Measurements from ENCODE around the gene UNC13B. TPM values are rescaled to one million over a fixed set of nuclear protein-coding genes. Genes with fewer than 3 reads are reported as not detected.

Gene UNC13B
- total RNA-seq, 1 experiment from 2014 or later, result 48.2 TPM

- Histone ChIP-seq H3K4me2 (ENCODE audit: insufficient read depth, insufficient read length, low read length) (no peak overlapping the region), H2BK15ac (ENCODE audit: low read depth, low read length) (no peak overlapping the region), H2BK120ac (ENCODE audit: low read depth, low read length, poor library complexity, severe bottlenecking) (no peak overlapping the region), H3K14ac (ENCODE audit: insufficient read depth, low read length) (no peak overlapping the region), H3K4ac (ENCODE audit: low read depth, low read length) (no peak overlapping the region), H2AFZ (ENCODE audit: low read length) (no peak overlapping the region), H3K4me1 (ENCODE audit: insufficient read depth, low read length) (no peaks in the 10 kb centered on the region), H3K56ac (ENCODE audit: insufficient read length, low read depth, low read length) (no peak overlapping the region), H4K8ac (replicated peaks; ENCODE audit: insufficient read length, low read depth, low read length) (no peak overlapping the region), H3K79me2 (ENCODE audit: insufficient read depth, low read length) (no peaks in the 10 kb centered on the region), H3K79me1 (ENCODE audit: insufficient read depth, low read depth, low read length, poor library complexity, severe bottlenecking) (no peaks in the 10 kb centered on the region), H3K9me3 (ENCODE audit: control insufficient read depth, low read depth, low read length) (no peaks in the 10 kb centered on the region), H3K23me2 (ENCODE audit: insufficient read length, low read depth, low read length, poor library complexity, severe bottlenecking) (no peaks in the 10 kb centered on the region), H4K20me1 (ENCODE audit: control insufficient read depth, insufficient read depth, insufficient read length) (no peaks in the 10 kb centered on the region), H3K9ac (ENCODE audit: extremely low read depth, insufficient read length, low read length) (no peak overlapping the region), H3K18ac (ENCODE audit: insufficient read length, low read depth, low read length) (no peak overlapping the region), H3K23ac (ENCODE audit: insufficient read length, low read depth, low read length) (no peak overlapping the region), H2BK5ac (ENCODE audit: insufficient read length, low read length) (no peak overlapping the region), H3T11ph (ENCODE audit: low read length) (no peak overlapping the region), H3K27me3 (ENCODE audit: insufficient read depth, low read length) (no peaks in the 10 kb centered on the region), H3K27ac (ENCODE audit: insufficient read length, low read depth, low read length) (no peak overlapping the region), H2BK20ac (ENCODE audit: low read depth, low read length, poor library complexity, severe bottlenecking) (no peak overlapping the region), H2AK5ac (ENCODE audit: insufficient read length, low read length) (no peak overlapping the region), H2BK12ac (ENCODE audit: insufficient read length, low read depth, low read length) (no peak overlapping the region), H4K91ac (ENCODE audit: insufficient read length, low read depth, low read length) (no peak overlapping the region), H4K5ac (ENCODE audit: insufficient read length, low read depth, low read length) (no peak overlapping the region)
- no peaks in the 10 kb centered on the region; a peak in 1 of 5 replicates for H3K9me3 Mint-ChIP-seq
- no CpG with 5 or more reads among the region's 1 CpG for WGBS (ENCODE audit: extremely low coverage, insufficient read length, low lambda C conversion rate)
- DNase-seq, result no peak
- H3K36me3 Mint-ChIP-seq (ENCODE audit: insufficient read depth in 1 of 3, low read depth in 3 of 3), result no peaks in the 10 kb centered on the region
- H3K4me1 Mint-ChIP-seq, result peaks cover 3 to 5% of the 10 kb centered on the region in 2 experiments; a peak in 3 of 4 replicates
- no peak overlapping the region for H3K4me3 Mint-ChIP-seq
- TF ChIP-seq CTCF (conservative IDR thresholded peaks at IDR 0.05), result no peak
- no peak overlapping the region for H3K27ac Mint-ChIP-seq
- H3K27me3 Mint-ChIP-seq (ENCODE audit: low read depth), result peaks cover 42% of the 10 kb centered on the region
These were observed 286.7 kb downstream of the UNC13B start for GRCh38 chr9:35448496-35448895.
